Fibroblast of pulmonary artery (primary cell): ENCODE results near the gene PCDHA6.
"Not testable (repeated sequence)": the region's sequence is repeated elsewhere in the genome, so short reads cannot be mapped to it uniquely, and the experiment has no call there.

ENCODE experiments used
- DNase-seq: peaks from one replicate; pipeline ENCODE4 v3.0.0-alpha.2; 2010; ENCODE audit warnings: low read depth
- H3K4me3 ChIP-seq: replicated peaks from 2 replicates; pipeline ENCODE4 v1.5.1; 2011; ENCODE audit warnings: low read depth, mild to moderate bottlenecking, control low read depth, low read length, moderate library complexity
- CTCF ChIP-seq: IDR thresholded peaks from 2 replicates; pipeline ENCODE4 v1.5.1; 2011; ENCODE audit warnings: mild to moderate bottlenecking, control low read depth, low read length, inconsistent platforms; ENCODE audit errors: missing control alignments

PCDHA6 gene

GRCh38 chr5:140842798-140843733 lies 15.3 kb downstream of the PCDHA6 start:
- DNase-seq, result no peak
- no peak overlapping the region for H3K4me3 ChIP-seq
- TF ChIP-seq CTCF, result no peak

GRCh38 chr5:140848139-140849102 lies 20.7 kb downstream of the PCDHA6 start, which contains the start of gene PCDHA9:
Gene PCDHA9 (plus strand): TSS chr5:140848382. CDS start chr5:140848496, 114 bp downstream.
- not testable (repeated sequence) for H3K4me3 ChIP-seq

GRCh38 chr5:140849831-140850634 lies 22.3 kb downstream of the PCDHA6 start:
- H3K4me3 ChIP-seq, DNase-seq: not testable (repeated sequence)

More at GRCh38 chr5:140848139-140849102, 20.7 kb downstream of the PCDHA6 start, which contains the start of gene PCDHA9:
- peak; percentile 20 for DNase-seq

GRCh38 chr5:140855772-140856674 lies 28.3 kb downstream of the PCDHA6 start, which contains the start of gene PCDHA10:
Gene PCDHA10 (plus strand): TSS chr5:140855897. CDS start chr5:140856049, 152 bp downstream.
- peak; percentile 15 for DNase-seq

GRCh38 chr5:140857177-140857986 lies 29.6 kb downstream of the PCDHA6 start:
- DNase-seq, result no peak
- no peak for TF ChIP-seq CTCF
- H3K4me3 ChIP-seq, result no peak overlapping the region

More at GRCh38 chr5:140855772-140856674, 28.3 kb downstream of the PCDHA6 start, which contains the start of gene PCDHA10:
- no peak within 1 kb of the TSS for H3K4me3 ChIP-seq
- no peak for TF ChIP-seq CTCF

GRCh38 chr5:140857987-140858240 lies 30.2 kb downstream of the PCDHA6 start:
- no peak overlapping the region for H3K4me3 ChIP-seq

More at GRCh38 chr5:140857987-140858240, 30.2 kb downstream of the PCDHA6 start:
- no peak for DNase-seq
- no peak for TF ChIP-seq CTCF
